IPS DF 19.7 (cell line): ENCODE results near the gene ARPC1B.
"Not testable (repeated sequence)": the region's sequence is repeated elsewhere in the genome, so short reads cannot be mapped to it uniquely, and the experiment has no call there.

Source experiments
- DNase-seq: peaks from one replicate; pipeline ENCODE4 v3.0.0-alpha.2; 2013; ENCODE audit warnings: low read depth, low spot score

ARPC1B gene

GRCh38 chr7:99374111-99375064 lies at the start of gene ARPC1B:
Gene ARPC1B (plus strand): TSS chr7:99374730. CDS start chr7:99385715, 10,985 bp downstream.
- DNase-seq, result no peak

GRCh38 chr7:99325001-99325493 lies 49.5 kb upstream of the ARPC1B start:
- no peak for DNase-seq

GRCh38 chr7:99325592-99326407 lies 48.7 kb upstream of the ARPC1B start, which contains the start of gene ARPC1A:
Gene ARPC1A (plus strand): TSS chr7:99325898. CDS start chr7:99333354, 7,456 bp downstream.
- DNase-seq, result peak; percentile 78

- DNase-seq, result no peak
These were observed 48.1 kb upstream of the ARPC1B start for GRCh38 chr7:99326408-99326782.

GRCh38 chr7:99330314-99330961 lies 44.1 kb upstream of the ARPC1B start:
- DNase-seq, result not testable (repeated sequence)

GRCh38 chr7:99331002-99331401 lies 43.5 kb upstream of the ARPC1B start:
- DNase-seq, result no peak

GRCh38 chr7:99339595-99339994 lies 34.9 kb upstream of the ARPC1B start:
- no peak for DNase-seq

- no peak for DNase-seq
These were observed 33.9 kb upstream of the ARPC1B start for GRCh38 chr7:99340659-99341058.

GRCh38 chr7:99344061-99344647 lies 30.4 kb upstream of the ARPC1B start:
- no peak for DNase-seq

- DNase-seq, result not testable (repeated sequence)
These were observed 23.9 kb upstream of the ARPC1B start for GRCh38 chr7:99350641-99351040.

- DNase-seq, result no peak
These were observed 22.3 kb upstream of the ARPC1B start for GRCh38 chr7:99352247-99352646.

- DNase-seq, result no peak
These were observed 19.4 kb upstream of the ARPC1B start for GRCh38 chr7:99355098-99355497.

- DNase-seq, result no peak
These were observed 16.6 kb upstream of the ARPC1B start for GRCh38 chr7:99357701-99358490.

- not testable (repeated sequence) for DNase-seq
These were observed 16.0 kb upstream of the ARPC1B start for GRCh38 chr7:99358521-99358920.

GRCh38 chr7:99359465-99360154 lies 14.9 kb upstream of the ARPC1B start:
- peak; percentile 42 for DNase-seq

- DNase-seq, result no peak
These were observed 11.7 kb upstream of the ARPC1B start for GRCh38 chr7:99362801-99363200.

- no peak for DNase-seq
These were observed 11.2 kb upstream of the ARPC1B start for GRCh38 chr7:99363286-99363685.

- no peak for DNase-seq
These were observed 9.0 kb upstream of the ARPC1B start for GRCh38 chr7:99365318-99366141.

- no peak for DNase-seq
These were observed 7.9 kb upstream of the ARPC1B start for GRCh38 chr7:99366646-99367045.
